Effector memory CD8-positive, alpha-beta T cell (primary cell): ENCODE measurements around the gene ERICH2.
A peak's percentile ranks its signal among the peaks of the same experiment; 100 is the strongest.

ENCODE experiments used
- ATAC-seq: fragments of 150-1000 bp; cut with Tn5 transposase; replicated peaks from 2 replicates; pipeline ENCODE4 v1.10.0; 2021; ENCODE audit warnings: mild to moderate bottlenecking, moderate library complexity
- DNase-seq, 3 experiments: peaks; one replicate each; pipeline ENCODE4 v3.0.0; 2021
- H3K27ac Mint-ChIP-seq, 2 donors: one replicate each; pipeline ENCODE4 v1.8.0; 2022; ENCODE audit warnings: mild to moderate bottlenecking in 2 of 2, mixed read lengths in 2 of 2, moderate library complexity in 2 of 2
- H3K27me3 Mint-ChIP-seq, 2 donors: one replicate each; pipeline ENCODE4 v1.8.0; 2022; ENCODE audit warnings: mixed read lengths in 2 of 2
- H3K36me3 Mint-ChIP-seq: one replicate; pipeline ENCODE4 v1.8.0; 2022; ENCODE audit warnings: mild to moderate bottlenecking, moderate library complexity, mixed read lengths; ENCODE audit not compliant: insufficient read depth
- H3K4me1 Mint-ChIP-seq, 2 donors: one replicate each; pipeline ENCODE4 v1.8.0; 2022; ENCODE audit warnings: low read depth in 2 of 2, mixed read lengths in 2 of 2
- H3K4me3 Mint-ChIP-seq, 2 donors: one replicate each; pipeline ENCODE4 v1.8.0; 2022; ENCODE audit warnings: mild to moderate bottlenecking in 2 of 2, mixed read lengths in 2 of 2, moderate library complexity in 2 of 2
- H3K9me3 Mint-ChIP-seq, 2 donors: one replicate each; pipeline ENCODE4 v1.8.0; 2022; ENCODE audit warnings: mixed read lengths in 2 of 2

The ERICH2 gene

GRCh38 chr2:170772295-170772694, 2.1 kb downstream of the ERICH2 start:
- Mint-ChIP-seq H3K27ac (no peak overlapping the region), H3K36me3 (no peaks in the 10 kb centered on the region), H3K9me3 (no peaks in the 10 kb centered on the region), H3K27me3 (peaks cover 0 to 17% of the 10 kb centered on the region in 2 donors), H3K4me1 (peaks cover 8 to 10% of the 10 kb centered on the region in 2 donors), H3K4me3 (peak overlapping the region; percentile 85 to 90)
- no peak for ATAC-seq
- no peak for DNase-seq

GRCh38 chr2:170774074-170774473, 3.9 kb downstream of the ERICH2 start:
- peaks cover 0 to 17% of the 10 kb centered on the region in 2 donors for H3K27me3 Mint-ChIP-seq
- DNase-seq: no peak
- ATAC-seq: no peak
- no peak overlapping the region for H3K27ac Mint-ChIP-seq
- no peak overlapping the region for H3K4me3 Mint-ChIP-seq
- H3K36me3 Mint-ChIP-seq: no peaks in the 10 kb centered on the region
- H3K4me1 Mint-ChIP-seq: peaks cover 8 to 10% of the 10 kb centered on the region in 2 donors
- no peaks in the 10 kb centered on the region for H3K9me3 Mint-ChIP-seq

- peaks cover 7 to 26% of the 10 kb centered on the region in 2 donors for H3K27me3 Mint-ChIP-seq
- no peaks in the 10 kb centered on the region for H3K9me3 Mint-ChIP-seq
- no peak overlapping the region for H3K27ac Mint-ChIP-seq
- H3K36me3 Mint-ChIP-seq: no peaks in the 10 kb centered on the region
- H3K4me3 Mint-ChIP-seq: no peak overlapping the region
- H3K4me1 Mint-ChIP-seq: no peaks in the 10 kb centered on the region
- DNase-seq (no peak), ATAC-seq (no peak)
Measured at GRCh38 chr2:170778900-170779299, 8.7 kb downstream of the ERICH2 start.

GRCh38 chr2:170779304-170779703, 9.1 kb downstream of the ERICH2 start:
- no peaks in the 10 kb centered on the region for H3K9me3 Mint-ChIP-seq
- no peak overlapping the region for H3K4me3 Mint-ChIP-seq
- no peaks in the 10 kb centered on the region for H3K4me1 Mint-ChIP-seq
- no peak overlapping the region for H3K27ac Mint-ChIP-seq
- peaks cover 7 to 30% of the 10 kb centered on the region in 2 donors for H3K27me3 Mint-ChIP-seq
- ATAC-seq: no peak
- DNase-seq: no peak
- H3K36me3 Mint-ChIP-seq: no peaks in the 10 kb centered on the region

GRCh38 chr2:170782673-170783072, 12.5 kb downstream of the ERICH2 start:
- no peak for DNase-seq
- H3K4me1 Mint-ChIP-seq: no peaks in the 10 kb centered on the region
- no peak for ATAC-seq
- no peaks in the 10 kb centered on the region for H3K9me3 Mint-ChIP-seq
- H3K27me3 Mint-ChIP-seq: peaks cover 16 to 38% of the 10 kb centered on the region in 2 donors
- H3K27ac Mint-ChIP-seq: no peak overlapping the region
- no peak overlapping the region for H3K4me3 Mint-ChIP-seq
- H3K36me3 Mint-ChIP-seq: no peaks in the 10 kb centered on the region

- peaks cover 19 to 40% of the 10 kb centered on the region in 2 donors for H3K27me3 Mint-ChIP-seq
- no peaks in the 10 kb centered on the region for H3K9me3 Mint-ChIP-seq
- no peaks in the 10 kb centered on the region for H3K36me3 Mint-ChIP-seq
- ATAC-seq (no peak), DNase-seq (no peak)
- H3K27ac Mint-ChIP-seq: no peak overlapping the region
- H3K4me3 Mint-ChIP-seq: no peak overlapping the region
- no peaks in the 10 kb centered on the region for H3K4me1 Mint-ChIP-seq
Measured at GRCh38 chr2:170783549-170783948, 13.4 kb downstream of the ERICH2 start.

- DNase-seq: no peak
- no peak overlapping the region for H3K4me3 Mint-ChIP-seq
- no peaks in the 10 kb centered on the region for H3K4me1 Mint-ChIP-seq
- H3K9me3 Mint-ChIP-seq: no peaks in the 10 kb centered on the region
- no peaks in the 10 kb centered on the region for H3K36me3 Mint-ChIP-seq
- peaks cover 17 to 20% of the 10 kb centered on the region in 2 donors for H3K27me3 Mint-ChIP-seq
- no peak for ATAC-seq
- H3K27ac Mint-ChIP-seq: no peak overlapping the region
Measured at GRCh38 chr2:170798996-170799395, 28.8 kb downstream of the ERICH2 start.

GRCh38 chr2:170806548-170806947, 36.4 kb downstream of the ERICH2 start:
- Mint-ChIP-seq H3K9me3 (no peaks in the 10 kb centered on the region), H3K4me1 (no peaks in the 10 kb centered on the region), H3K36me3 (no peaks in the 10 kb centered on the region), H3K27ac (no peak overlapping the region), H3K27me3 (peaks cover 13 to 17% of the 10 kb centered on the region in 2 donors), H3K4me3 (no peak overlapping the region)
- DNase-seq (no peak), ATAC-seq (no peak)

- peaks cover 17% of the 10 kb centered on the region for H3K36me3 Mint-ChIP-seq
- no peak for ATAC-seq
Measured at GRCh38 chr2:170812710-170813600, 42.8 kb downstream of the ERICH2 start.

GRCh38 chr2:170813611-170814532, 43.7 kb downstream of the ERICH2 start:
- peaks cover 17% of the 10 kb centered on the region for H3K36me3 Mint-ChIP-seq
- peak overlapping the region in 1 of 2 donors; percentile 14 for H3K4me3 Mint-ChIP-seq
- H3K4me1 Mint-ChIP-seq: peaks cover 23 to 24% of the 10 kb centered on the region in 2 donors
- no peak for DNase-seq
- no peak for ATAC-seq
- H3K9me3 Mint-ChIP-seq: no peaks in the 10 kb centered on the region
- H3K27me3 Mint-ChIP-seq: peaks cover 67 to 78% of the 10 kb centered on the region in 2 donors
- no peak overlapping the region for H3K27ac Mint-ChIP-seq

More at GRCh38 chr2:170812710-170813600, 42.8 kb downstream of the ERICH2 start:
- no peaks in the 10 kb centered on the region for H3K9me3 Mint-ChIP-seq
- DNase-seq: no peak
- no peak overlapping the region for H3K4me3 Mint-ChIP-seq
- H3K27me3 Mint-ChIP-seq: peaks cover 63 to 72% of the 10 kb centered on the region in 2 donors
- peaks cover 17% of the 10 kb centered on the region in 2 donors for H3K4me1 Mint-ChIP-seq
- H3K27ac Mint-ChIP-seq: no peak overlapping the region

GRCh38 chr2:170814533-170815230, 44.5 kb downstream of the ERICH2 start:
- ATAC-seq (no peak), DNase-seq (no peak)
- Mint-ChIP-seq H3K4me1 (peaks cover 24 to 25% of the 10 kb centered on the region in 2 donors), H3K27me3 (peaks cover 67 to 78% of the 10 kb centered on the region in 2 donors), H3K4me3 (peak overlapping the region; percentile 76 to 80), H3K36me3 (peaks cover 17% of the 10 kb centered on the region), H3K27ac (no peak overlapping the region), H3K9me3 (no peaks in the 10 kb centered on the region)

- Mint-ChIP-seq H3K27me3 (peaks cover 68 to 83% of the 10 kb centered on the region in 2 donors), H3K36me3 (peaks cover 17% of the 10 kb centered on the region), H3K4me3 (peak overlapping the region; percentile 76 to 80), H3K27ac (no peak overlapping the region), H3K4me1 (peaks cover 24 to 25% of the 10 kb centered on the region in 2 donors), H3K9me3 (no peaks in the 10 kb centered on the region)
- ATAC-seq (no peak), DNase-seq (no peak)
Measured at GRCh38 chr2:170815311-170815710, 45.1 kb downstream of the ERICH2 start.
